ENCODE results near the gene VPS51. TPM values are rescaled to one million over a fixed set of nuclear protein-coding genes. Genes with fewer than 3 reads are reported as not detected.

VPS51 gene
- total RNA-seq, result 122 and 127 TPM in 2 replicates
- long read RNA-seq, transcript VPS51-201 (10 exons, 2,714 nt), result major isoform, 15 of 20 reads
- long read RNA-seq, partial matches to known transcripts, result 3 of 20 reads
- long read RNA-seq, other reads (novel, unspliced or antisense), result 2 of 20 reads

GRCh38 chr11:65095974-65096806 is at the start of gene VPS51:
VPS51 (plus strand) TSS chr11:65096214; CDS start chr11:65096251, 37 bp downstream.
- peaks cover 1% of the 10 kb centered on the region for H3K36me3 Mint-ChIP-seq (ENCODE audit: unreplicated experiment)
- H3K9me3 Mint-ChIP-seq (ENCODE audit: unreplicated experiment), result no peaks in the 10 kb centered on the region
- H3K27ac Mint-ChIP-seq (ENCODE audit: unreplicated experiment), result peak within 1 kb of the TSS; percentile 95
- TF ChIP-seq, protein P1, sequence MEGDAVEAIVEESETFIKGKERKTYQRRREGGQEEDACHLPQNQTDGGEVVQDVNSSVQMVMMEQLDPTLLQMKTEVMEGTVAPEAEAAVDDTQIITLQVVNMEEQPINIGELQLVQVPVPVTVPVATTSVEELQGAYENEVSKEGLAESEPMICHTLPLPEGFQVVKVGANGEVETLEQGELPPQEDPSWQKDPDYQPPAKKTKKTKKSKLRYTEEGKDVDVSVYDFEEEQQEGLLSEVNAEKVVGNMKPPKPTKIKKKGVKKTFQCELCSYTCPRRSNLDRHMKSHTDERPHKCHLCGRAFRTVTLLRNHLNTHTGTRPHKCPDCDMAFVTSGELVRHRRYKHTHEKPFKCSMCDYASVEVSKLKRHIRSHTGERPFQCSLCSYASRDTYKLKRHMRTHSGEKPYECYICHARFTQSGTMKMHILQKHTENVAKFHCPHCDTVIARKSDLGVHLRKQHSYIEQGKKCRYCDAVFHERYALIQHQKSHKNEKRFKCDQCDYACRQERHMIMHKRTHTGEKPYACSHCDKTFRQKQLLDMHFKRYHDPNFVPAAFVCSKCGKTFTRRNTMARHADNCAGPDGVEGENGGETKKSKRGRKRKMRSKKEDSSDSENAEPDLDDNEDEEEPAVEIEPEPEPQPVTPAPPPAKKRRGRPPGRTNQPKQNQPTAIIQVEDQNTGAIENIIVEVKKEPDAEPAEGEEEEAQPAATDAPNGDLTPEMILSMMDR (IDR thresholded peaks at IDR 0.05), result no peak
- H3K4me3 Mint-ChIP-seq (ENCODE audit: unreplicated experiment), result peak within 1 kb of the TSS; percentile 87
- peak; percentile 91 for DNase-seq (ENCODE audit: extremely low spot score, unreplicated experiment)
- H3K27me3 Mint-ChIP-seq (ENCODE audit: unreplicated experiment), result no peaks in the 10 kb centered on the region
- H3K4me1 Mint-ChIP-seq (ENCODE audit: unreplicated experiment), result peaks cover 15% of the 10 kb centered on the region

DNA sequence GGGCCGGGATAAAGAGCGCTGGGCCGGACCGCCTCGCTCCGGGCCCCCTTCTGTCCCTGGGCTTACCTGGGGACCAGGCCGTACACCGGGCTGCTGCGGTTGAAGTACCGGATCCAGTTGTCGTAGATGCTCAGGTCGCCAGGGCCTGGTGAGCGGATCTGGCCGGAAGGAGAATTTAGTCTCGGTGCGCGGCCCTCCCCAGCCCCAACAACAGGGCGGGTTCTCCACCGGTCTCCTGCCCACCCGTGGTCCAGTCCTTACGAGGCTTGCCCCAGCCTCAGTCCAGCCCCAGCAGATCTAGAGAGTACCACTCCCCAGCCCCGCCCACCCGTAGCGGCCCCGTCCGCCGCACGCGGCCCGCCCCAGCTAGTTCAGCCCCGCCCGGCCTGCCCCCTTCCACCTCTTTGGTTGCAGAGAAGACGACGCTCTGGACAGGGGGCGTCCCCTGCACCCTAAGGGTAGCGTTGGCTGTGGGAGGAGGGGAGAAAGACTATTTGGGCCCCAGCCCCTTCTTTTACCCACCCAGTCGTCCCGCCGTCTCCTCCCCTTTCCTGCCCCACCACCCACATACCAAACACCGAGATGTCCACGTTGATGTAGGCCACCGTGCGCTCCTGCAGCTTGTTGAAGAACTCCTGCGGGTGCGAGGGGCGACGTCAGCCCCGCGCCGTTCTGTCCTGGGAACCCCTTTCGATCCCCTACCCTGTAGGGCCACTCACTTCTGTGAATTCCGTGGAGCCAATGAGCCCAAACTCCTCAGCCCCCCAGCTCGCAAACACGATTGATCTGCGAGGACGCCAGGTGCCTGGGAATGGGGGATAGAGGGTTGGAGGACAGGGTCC is 48.2 kb upstream of the VPS51 start:
- H3K27me3 Mint-ChIP-seq (ENCODE audit: unreplicated experiment), result no peaks in the 10 kb centered on the region
- no peaks in the 10 kb centered on the region for H3K9me3 Mint-ChIP-seq (ENCODE audit: unreplicated experiment)
- TF ChIP-seq, protein P1 (IDR thresholded peaks at IDR 0.05), result no peak
- no peak overlapping the region for H3K27ac Mint-ChIP-seq (ENCODE audit: unreplicated experiment)
- H3K36me3 Mint-ChIP-seq (ENCODE audit: unreplicated experiment), result peaks cover 9% of the 10 kb centered on the region
- peaks cover 2% of the 10 kb centered on the region for H3K4me1 Mint-ChIP-seq (ENCODE audit: unreplicated experiment)
- no peak for DNase-seq (ENCODE audit: extremely low spot score, unreplicated experiment)
- no peak overlapping the region for H3K4me3 Mint-ChIP-seq (ENCODE audit: unreplicated experiment)

GRCh38 chr11:65051398-65051858 is 44.6 kb upstream of the VPS51 start:
- Mint-ChIP-seq H3K9me3 (ENCODE audit: unreplicated experiment) (no peaks in the 10 kb centered on the region), H3K36me3 (ENCODE audit: unreplicated experiment) (no peaks in the 10 kb centered on the region), H3K27me3 (ENCODE audit: unreplicated experiment) (no peaks in the 10 kb centered on the region), H3K4me3 (ENCODE audit: unreplicated experiment) (no peak overlapping the region), H3K27ac (ENCODE audit: unreplicated experiment) (no peak overlapping the region), H3K4me1 (ENCODE audit: unreplicated experiment) (no peaks in the 10 kb centered on the region)
- no peak for DNase-seq (ENCODE audit: extremely low spot score, unreplicated experiment)
- TF ChIP-seq, protein P1 (IDR thresholded peaks at IDR 0.05), result no peak

GRCh38 chr11:65053827-65054508 is 42.0 kb upstream of the VPS51 start:
- Mint-ChIP-seq H3K27ac (ENCODE audit: unreplicated experiment) (no peak overlapping the region), H3K4me1 (ENCODE audit: unreplicated experiment) (no peaks in the 10 kb centered on the region), H3K36me3 (ENCODE audit: unreplicated experiment) (no peaks in the 10 kb centered on the region), H3K27me3 (ENCODE audit: unreplicated experiment) (no peaks in the 10 kb centered on the region), H3K9me3 (ENCODE audit: unreplicated experiment) (no peaks in the 10 kb centered on the region), H3K4me3 (ENCODE audit: unreplicated experiment) (no peak overlapping the region)
- TF ChIP-seq, protein P1 (IDR thresholded peaks at IDR 0.05), result no peak
- no peak for DNase-seq (ENCODE audit: extremely low spot score, unreplicated experiment)

Measured in osteocyte (in vitro differentiated cells).